ENCODE measurements around the gene DUSP12. TPM values are rescaled to one million over a fixed set of nuclear protein-coding genes. Genes with fewer than 3 reads are reported as not detected.

Gene DUSP12
- polyA plus RNA-seq, 3 donors, result 15.0 to 26.2 (median 21.4) TPM

DNA sequence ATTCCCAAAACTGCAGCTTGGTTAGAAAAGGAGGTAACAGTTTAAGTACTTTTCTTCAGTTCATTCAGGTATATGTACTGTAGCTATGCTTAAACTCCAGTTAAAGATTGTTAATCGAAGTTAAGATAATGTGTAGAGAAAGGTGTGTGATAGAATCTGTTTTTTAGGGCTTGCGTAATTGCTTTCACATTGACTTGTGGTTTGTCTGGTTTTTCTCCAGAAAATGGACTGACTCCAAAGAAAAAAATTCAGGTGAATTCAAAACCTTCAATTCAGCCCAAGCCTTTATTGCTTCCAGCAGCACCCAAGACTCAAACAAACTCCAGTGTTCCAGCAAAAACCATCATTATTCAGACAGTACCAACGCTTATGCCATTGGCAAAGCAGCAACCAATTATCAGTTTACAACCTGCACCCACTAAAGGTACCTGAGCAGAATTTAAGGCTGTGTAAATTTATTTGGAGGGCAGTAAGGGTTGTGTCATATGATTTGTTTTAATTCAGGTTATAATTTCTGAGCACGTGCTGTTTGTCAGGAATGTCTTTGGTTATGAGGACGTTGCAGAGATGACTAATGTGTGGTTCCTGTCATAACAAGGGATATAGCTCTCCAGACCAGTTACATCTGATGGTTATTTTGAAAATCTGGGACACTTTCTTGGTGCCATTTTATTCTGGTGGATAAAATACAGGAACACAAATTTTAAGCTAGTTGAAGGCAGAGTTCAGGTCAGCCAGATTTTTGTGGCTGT is 42.5 kb downstream of the DUSP12 start:
- 69 to 87% (median 81%) methylated on average over 5 of the region's 5 CpGs for WGBS, 3 donors
- no peak overlapping the region for H3K27ac ChIP-seq (ENCODE audit: low read depth, low read length)

DNA sequence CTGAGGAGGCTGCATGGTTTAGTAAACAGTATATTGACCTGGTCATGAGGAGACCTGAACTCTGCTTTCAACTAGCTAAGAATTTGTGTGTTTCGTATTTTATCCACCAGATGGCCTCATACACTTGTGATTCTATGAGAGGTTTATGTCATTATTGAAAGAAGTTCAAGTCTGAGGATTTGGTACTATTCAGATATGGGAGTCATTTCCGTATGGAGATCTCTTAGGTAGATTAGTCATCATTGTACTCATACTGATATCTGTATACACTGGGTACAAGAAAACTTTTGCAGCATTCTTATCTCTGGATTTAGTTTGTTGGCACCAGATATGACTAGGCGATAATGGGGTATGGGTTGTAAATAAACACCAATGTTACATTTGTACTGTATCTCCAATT is 43.2 kb downstream of the DUSP12 start:
- WGBS, 3 donors, result 40 to 52% (median 48%) methylated on average over 3 of the region's 3 CpGs
- no peak overlapping the region for H3K27ac ChIP-seq (ENCODE audit: low read depth, low read length)

DNA sequence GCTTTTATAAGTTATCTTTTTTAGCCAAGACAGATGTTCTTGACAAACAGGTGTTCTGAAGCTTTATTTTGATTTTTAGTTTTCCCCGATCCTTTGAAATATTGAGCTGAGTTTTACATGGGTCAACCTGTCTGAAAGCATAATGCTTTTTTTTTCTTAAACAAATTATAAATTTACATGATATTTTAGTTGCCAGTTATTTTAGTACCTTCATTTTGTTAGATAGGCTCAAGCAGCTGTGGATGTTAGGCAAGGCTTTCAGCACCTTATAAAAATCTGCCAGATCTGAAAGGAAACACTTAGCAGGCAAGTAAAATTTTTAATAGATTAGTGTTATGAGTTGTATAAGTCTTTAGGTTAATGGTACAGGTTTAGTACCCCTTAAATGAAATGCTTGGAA is 50.2 kb downstream of the DUSP12 start:
- no peak overlapping the region for H3K27ac ChIP-seq (ENCODE audit: low read depth, low read length)
- WGBS, 3 donors, result 95 to 100% (median 100%) methylated on average over 1 of the region's 1 CpG

DNA sequence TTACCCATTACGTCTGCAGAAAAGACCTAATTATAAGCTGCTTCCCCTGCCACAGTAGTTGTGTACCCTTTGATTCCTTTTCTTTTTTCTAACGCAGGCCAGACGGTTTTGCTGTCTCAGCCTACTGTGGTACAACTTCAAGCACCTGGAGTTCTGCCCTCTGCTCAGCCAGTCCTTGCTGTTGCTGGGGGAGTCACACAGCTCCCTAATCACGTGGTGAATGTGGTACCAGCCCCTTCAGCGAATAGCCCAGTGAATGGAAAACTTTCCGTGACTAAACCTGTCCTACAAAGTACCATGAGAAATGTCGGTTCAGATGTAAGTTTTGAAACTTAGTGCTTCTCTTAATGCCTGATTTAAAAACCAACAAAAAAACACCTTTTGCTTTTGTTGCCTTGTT is 52.4 kb downstream of the DUSP12 start:
- H3K27ac ChIP-seq (ENCODE audit: low read depth, low read length), result no peak overlapping the region
- WGBS, 3 donors, result 74 to 82% (median 76%) methylated on average over 7 of the region's 7 CpGs

DNA sequence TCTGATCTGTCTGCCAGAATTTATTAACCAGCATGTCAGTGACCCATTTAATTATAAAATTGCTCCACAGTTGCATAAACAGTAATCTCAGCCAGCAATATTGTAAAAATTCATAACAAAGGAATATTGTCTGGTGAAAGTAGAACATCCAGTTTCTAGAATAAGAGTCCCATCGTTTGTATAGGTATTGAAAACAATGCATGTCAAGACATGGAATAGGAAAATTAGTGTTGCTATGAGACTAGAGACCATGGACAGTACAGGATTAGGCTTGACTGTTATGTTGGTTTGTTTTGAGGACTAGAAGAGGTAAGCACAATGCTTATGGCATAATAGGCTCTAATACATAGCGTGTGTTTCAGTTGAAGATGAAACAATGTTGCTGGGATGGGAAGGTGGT is 53.6 kb downstream of the DUSP12 start:
- WGBS, 3 donors, result 77 to 92% (median 85%) methylated on average over 2 of the region's 2 CpGs
- H3K27ac ChIP-seq (ENCODE audit: low read depth, low read length), result no peak overlapping the region

DNA sequence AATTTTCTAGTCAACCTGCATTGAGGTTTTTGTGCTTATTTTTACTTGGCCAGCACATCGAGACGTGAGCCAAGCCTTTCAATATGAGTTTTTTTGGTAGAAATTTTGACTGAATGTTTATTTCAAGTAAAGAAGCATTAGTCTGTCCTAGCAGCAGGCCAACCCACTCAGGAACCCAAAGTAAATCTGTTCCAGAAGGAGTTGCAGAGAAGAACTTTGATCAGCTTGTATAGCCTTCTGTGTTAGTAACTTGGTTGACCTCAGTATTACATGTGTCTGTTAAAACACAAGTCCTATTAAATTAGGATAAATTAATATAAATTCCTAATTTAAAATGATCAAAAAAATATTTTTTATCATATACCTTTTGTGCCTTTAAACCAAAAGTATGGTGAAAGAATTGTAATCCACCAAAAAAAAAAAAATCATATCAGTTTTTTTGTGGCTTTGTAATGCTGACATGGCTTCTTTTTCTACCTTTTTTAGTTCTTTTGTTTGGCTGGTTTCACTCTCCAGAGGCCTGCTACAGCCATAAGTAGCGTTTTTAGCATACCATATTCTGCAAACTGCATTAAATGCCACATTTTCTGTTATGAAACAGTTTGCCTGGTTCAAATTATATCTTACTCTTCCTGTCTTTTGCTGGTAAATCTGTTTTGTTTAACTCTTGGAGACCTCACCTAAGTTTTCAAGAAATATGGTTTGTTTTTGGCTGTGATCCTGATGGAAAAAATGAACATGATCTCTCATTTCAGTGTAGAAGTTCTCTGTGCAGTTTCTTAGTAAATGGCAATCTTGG is 56.0 kb downstream of the DUSP12 start:
- WGBS, 3 donors, result 76 to 88% (median 79%) methylated on average over 3 of the region's 3 CpGs
- no peak overlapping the region for H3K27ac ChIP-seq (ENCODE audit: low read depth, low read length)

Other genes starting within 250 kb of the DUSP12 start
- 10 to 100 TPM in 2 of 3 donors, 1 to 10 TPM in 1; 5.6 to 47.9 (median 45.3) TPM for gene FCGR2A, start 244.3 kb upstream of the DUSP12 start, polyA plus RNA-seq
- gene HSPA6, start 225.2 kb upstream of the DUSP12 start, polyA plus RNA-seq, result 10 to 100 TPM in 1 of 3 donors, 1 to 10 TPM in 1, under 1 TPM in 1; 0.76 to 49.1 (median 4.4) TPM
- 10 to 100 TPM in 2 of 3 donors, 1 to 10 TPM in 1; 6.2 to 40.6 (median 32.5) TPM for gene FCGR3A, start 200.0 kb upstream of the DUSP12 start, polyA plus RNA-seq
- 10 to 100 TPM in 2 of 3 donors, under 1 TPM in 1; 0.36 to 28.2 (median 18.3) TPM for gene FCGR3B, start 118.6 kb upstream of the DUSP12 start, polyA plus RNA-seq
- gene FCGR2B, start 86.6 kb upstream of the DUSP12 start, polyA plus RNA-seq, result 10 to 100 TPM in 2 of 3 donors, 1 to 10 TPM in 1; 2.6 to 14.5 (median 12.8) TPM
- gene FCRLA, start 42.6 kb upstream of the DUSP12 start, polyA plus RNA-seq, result under 1 TPM in 2 of 3 donors, not detected in 1; 0.21 to 0.28 TPM
- gene FCRLB, start 28.2 kb upstream of the DUSP12 start, polyA plus RNA-seq, result under 1 TPM; 0.37 to 0.68 (median 0.45) TPM
- 10 to 100 TPM in 1 of 3 donors, 1 to 10 TPM in 2; 4.4 to 14.9 (median 9.6) TPM for gene ATF6, start 16.5 kb downstream of the DUSP12 start, polyA plus RNA-seq

Data from adipose tissue (tissue), 3 donors.